NCI-H345 (cell line): ENCODE measurements around the gene OR5H14.
"Not testable (repeated sequence)": the region's sequence is repeated elsewhere in the genome, so short reads cannot be mapped to it uniquely, and the experiment has no call there.

Experiments used
- DNase-seq: peaks from one replicate; lab custom pipeline; 2025; lab: John Stamatoyannopoulos, UW

Gene OR5H14

DNA sequence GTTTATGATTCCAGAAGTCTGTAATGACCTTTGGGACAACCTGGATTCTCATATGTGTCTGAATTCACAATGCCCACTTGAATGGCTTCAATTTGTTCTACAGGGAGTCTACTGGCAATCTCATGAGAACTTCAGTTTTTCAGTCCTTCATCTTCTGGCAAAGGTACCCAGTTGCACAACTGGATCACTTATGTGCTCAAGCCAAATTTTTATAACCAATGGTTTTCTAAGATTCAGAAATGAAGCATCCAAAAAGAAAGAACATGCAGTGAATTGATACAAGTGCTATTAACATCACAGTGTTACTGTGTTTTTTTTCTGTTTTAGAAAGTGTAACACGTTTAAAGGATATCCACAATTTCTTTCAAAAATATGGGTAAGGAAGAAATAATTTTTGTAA, at the start of gene OR5H14:
OR5H14 (plus strand) TSS at position 301 of the 400 bp plus-strand sequence. CDS start 1,907 bp downstream, outside the sequence.
- DNase-seq, result no peak

DNA sequence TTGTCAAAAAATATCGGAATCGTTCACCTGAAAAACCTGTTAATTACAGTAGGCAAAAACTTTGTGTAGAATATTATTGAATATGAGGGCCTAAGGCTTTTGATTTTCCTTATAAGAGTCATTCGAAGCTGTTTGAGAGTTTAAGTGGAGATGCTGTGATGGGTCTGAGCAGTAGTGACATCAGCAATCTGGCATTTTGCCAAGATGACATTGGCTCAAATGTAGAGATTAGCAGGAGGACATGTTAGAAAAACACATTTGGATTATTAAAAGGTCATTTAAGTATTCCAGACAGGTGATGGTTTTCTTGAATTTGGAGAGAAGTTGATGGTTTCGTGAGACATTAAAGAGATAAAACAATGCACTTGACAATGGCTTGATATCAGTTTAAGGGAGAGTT, 47.4 kb upstream of the OR5H14 start:
- no peak for DNase-seq

DNA sequence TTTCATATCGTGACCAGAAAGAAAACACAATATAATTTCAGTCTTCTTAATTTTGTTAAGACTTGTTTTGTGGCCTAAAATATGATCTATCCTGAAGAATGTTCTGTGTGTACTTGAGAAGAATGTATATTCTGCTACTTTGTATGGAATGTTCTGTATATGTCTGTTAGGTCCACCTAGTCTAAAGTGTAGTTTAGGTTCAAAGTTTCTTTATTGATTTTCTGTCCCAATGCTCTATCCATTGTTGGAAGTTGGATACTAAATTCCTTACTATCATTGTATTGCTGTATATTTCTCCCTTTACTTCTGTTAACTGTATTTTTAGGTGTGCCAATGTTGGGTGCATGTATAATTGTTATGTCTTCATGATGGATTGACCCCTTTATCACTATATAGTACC, 39.1 kb upstream of the OR5H14 start:
- no peak for DNase-seq

GRCh38 chr3:98109807-98110549, 37.3 kb upstream of the OR5H14 start:
- DNase-seq, result no peak

- no peak for DNase-seq
Measured at GRCh38 chr3:98110550-98110908, 36.8 kb upstream of the OR5H14 start.

GRCh38 chr3:98114264-98114663, 33.0 kb upstream of the OR5H14 start:
- DNase-seq, result no peak

DNA sequence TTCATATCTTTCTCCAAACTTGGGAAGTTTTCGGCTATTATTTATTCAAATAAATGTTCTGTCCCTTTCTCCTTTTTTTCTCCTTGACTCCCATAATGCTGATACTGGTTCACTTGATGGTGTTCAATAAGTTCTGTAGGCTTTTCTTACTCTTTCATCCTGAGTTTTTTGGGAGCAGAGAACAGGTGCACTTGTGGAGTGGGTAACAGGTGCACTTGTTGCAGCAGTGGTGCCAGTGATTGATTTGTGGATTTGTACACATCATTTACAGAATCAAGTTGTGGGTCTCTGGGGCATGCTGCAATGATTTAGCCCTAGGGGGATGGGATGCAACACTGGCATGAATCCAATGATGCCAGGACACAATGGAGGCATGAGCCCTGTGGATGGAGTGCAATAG, 31.6 kb upstream of the OR5H14 start:
- no peak for DNase-seq

- no peak for DNase-seq
Measured at GRCh38 chr3:98130421-98130820, 16.9 kb upstream of the OR5H14 start, which contains the start of gene OR5H1. OR5H1 (plus strand) TSS chr3:98130721; CDS start chr3:98132698, 1,977 bp downstream.

- DNase-seq, result no peak
Measured at GRCh38 chr3:98136631-98137030, 10.6 kb upstream of the OR5H14 start.

GRCh38 chr3:98137826-98138557, 9.3 kb upstream of the OR5H14 start:
- DNase-seq, result not testable (repeated sequence)

GRCh38 chr3:98140531-98140930, 6.7 kb upstream of the OR5H14 start:
- no peak for DNase-seq

- DNase-seq, result no peak
Measured at GRCh38 chr3:98148751-98149150, 1.5 kb downstream of the OR5H14 start.

- DNase-seq, result not testable (repeated sequence)
Measured at GRCh38 chr3:98149456-98149855, 2.2 kb downstream of the OR5H14 start.

- no peak for DNase-seq
Measured at GRCh38 chr3:98151241-98151640, 4.0 kb downstream of the OR5H14 start.

- no peak for DNase-seq
Measured at GRCh38 chr3:98166396-98166795, 19.1 kb downstream of the OR5H14 start, which contains the start of gene OR5H15. OR5H15 (plus strand) TSS chr3:98166696; CDS start chr3:98168700, 2,004 bp downstream.

GRCh38 chr3:98171071-98171470, 23.8 kb downstream of the OR5H14 start:
- no peak for DNase-seq

DNA sequence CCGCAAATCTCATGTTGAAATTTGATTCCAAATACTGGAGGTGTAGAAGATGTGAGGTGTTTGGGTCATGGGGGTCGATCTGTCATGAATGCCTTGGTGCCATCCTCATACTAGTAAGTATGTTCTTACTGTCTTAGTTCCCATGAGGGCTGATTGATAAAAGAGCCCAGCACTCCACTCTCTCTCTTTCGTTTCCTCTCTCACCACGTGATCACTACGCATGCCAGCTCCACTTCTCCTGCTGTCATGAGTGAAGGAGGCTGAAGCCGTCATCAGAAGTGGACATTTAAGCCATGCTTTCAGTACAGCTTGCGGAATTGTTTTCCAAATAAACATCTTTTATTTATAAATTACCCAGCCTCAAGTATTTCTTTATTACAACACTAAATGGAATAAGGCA, 25.3 kb downstream of the OR5H14 start:
- DNase-seq, result no peak

- no peak for DNase-seq
Measured at GRCh38 chr3:98180319-98180890, 33.1 kb downstream of the OR5H14 start.

DNA sequence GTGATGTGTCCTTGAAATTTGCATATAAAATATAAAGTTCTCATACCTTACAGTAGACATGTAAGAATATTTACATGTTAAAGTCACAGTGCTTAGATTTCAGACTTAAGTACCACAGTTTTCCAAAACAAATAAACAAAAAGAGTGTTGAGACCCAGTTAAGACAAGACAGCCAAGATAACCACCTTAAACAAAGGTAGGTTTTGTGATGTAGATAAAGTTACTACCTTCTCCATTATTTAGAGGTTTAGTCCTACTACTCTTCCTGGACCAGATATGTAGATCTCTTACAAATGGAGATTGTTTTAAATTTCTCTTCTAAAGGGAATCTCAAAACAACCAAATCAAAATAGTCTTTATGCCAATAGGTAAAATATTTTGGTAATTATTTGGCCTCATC, 34.9 kb downstream of the OR5H14 start:
- DNase-seq, result no peak

- DNase-seq, result no peak
Measured at GRCh38 chr3:98185180-98185579, 37.9 kb downstream of the OR5H14 start.

GRCh38 chr3:98188545-98188944, 41.3 kb downstream of the OR5H14 start:
- no peak for DNase-seq

- not testable (repeated sequence) for DNase-seq
Measured at GRCh38 chr3:98190911-98191310, 43.6 kb downstream of the OR5H14 start.

- DNase-seq, result not testable (repeated sequence)
Measured at GRCh38 chr3:98196293-98196692, 49.0 kb downstream of the OR5H14 start.
